PFSK-1 (cell line): ENCODE measurements around the gene TNS3.

Experiments used
- POLR2AphosphoS5 ChIP-seq: IDR thresholded peaks from 2 replicates; pipeline ENCODE4 v1.6.1; 2012; ENCODE audit warnings: low read depth, mild to moderate bottlenecking, control low read depth, low read length, moderate library complexity
- TF ChIP-seq, protein P1 (sequence below), 2 experiments: IDR thresholded peaks; 2 replicates each; pipeline versions ENCODE4 v1.6.1 to v1.8.0; 2011 to 2012; ENCODE audit warnings: low read depth in 2 of 2, low read length in 2 of 2, control low read depth in 1 of 2, inconsistent platforms in 1 of 2, mild to moderate bottlenecking in 1 of 2, moderate library complexity in 1 of 2; ENCODE audit not compliant: insufficient read depth in 1 of 2

- TF ChIP-seq POLR2AphosphoS5: no peak
- TF ChIP-seq, protein P1, sequence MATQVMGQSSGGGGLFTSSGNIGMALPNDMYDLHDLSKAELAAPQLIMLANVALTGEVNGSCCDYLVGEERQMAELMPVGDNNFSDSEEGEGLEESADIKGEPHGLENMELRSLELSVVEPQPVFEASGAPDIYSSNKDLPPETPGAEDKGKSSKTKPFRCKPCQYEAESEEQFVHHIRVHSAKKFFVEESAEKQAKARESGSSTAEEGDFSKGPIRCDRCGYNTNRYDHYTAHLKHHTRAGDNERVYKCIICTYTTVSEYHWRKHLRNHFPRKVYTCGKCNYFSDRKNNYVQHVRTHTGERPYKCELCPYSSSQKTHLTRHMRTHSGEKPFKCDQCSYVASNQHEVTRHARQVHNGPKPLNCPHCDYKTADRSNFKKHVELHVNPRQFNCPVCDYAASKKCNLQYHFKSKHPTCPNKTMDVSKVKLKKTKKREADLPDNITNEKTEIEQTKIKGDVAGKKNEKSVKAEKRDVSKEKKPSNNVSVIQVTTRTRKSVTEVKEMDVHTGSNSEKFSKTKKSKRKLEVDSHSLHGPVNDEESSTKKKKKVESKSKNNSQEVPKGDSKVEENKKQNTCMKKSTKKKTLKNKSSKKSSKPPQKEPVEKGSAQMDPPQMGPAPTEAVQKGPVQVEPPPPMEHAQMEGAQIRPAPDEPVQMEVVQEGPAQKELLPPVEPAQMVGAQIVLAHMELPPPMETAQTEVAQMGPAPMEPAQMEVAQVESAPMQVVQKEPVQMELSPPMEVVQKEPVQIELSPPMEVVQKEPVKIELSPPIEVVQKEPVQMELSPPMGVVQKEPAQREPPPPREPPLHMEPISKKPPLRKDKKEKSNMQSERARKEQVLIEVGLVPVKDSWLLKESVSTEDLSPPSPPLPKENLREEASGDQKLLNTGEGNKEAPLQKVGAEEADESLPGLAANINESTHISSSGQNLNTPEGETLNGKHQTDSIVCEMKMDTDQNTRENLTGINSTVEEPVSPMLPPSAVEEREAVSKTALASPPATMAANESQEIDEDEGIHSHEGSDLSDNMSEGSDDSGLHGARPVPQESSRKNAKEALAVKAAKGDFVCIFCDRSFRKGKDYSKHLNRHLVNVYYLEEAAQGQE (IDR thresholded peaks at IDR 0.05; ENCODE audit: insufficient read depth in 1 of 2, low read depth in 2 of 2, low read length in 2 of 2): no peak
These were observed 23.9 kb downstream of the TNS3 start for GRCh38 chr7:47557694-47558670.
